Endothelial cell (in vitro differentiated cells): ENCODE data around the gene STARD13. TPM values are rescaled to one million over a fixed set of nuclear protein-coding genes. Genes with fewer than 3 reads are reported as not detected.
A peak's percentile ranks its signal among the peaks of the same experiment; 100 is the strongest.

Experiments
- DNase-seq: peaks from one replicate; pipeline ENCODE4 v3.0.0; 2021; ENCODE audit warnings: low spot score
- H3K27ac Mint-ChIP-seq: one replicate; pipeline ENCODE4 v1.8.0; 2021; ENCODE audit warnings: mixed read lengths, inconsistent platforms; ENCODE audit not compliant: unreplicated experiment
- H3K27me3 Mint-ChIP-seq: one replicate; pipeline ENCODE4 v1.8.0; 2021; ENCODE audit warnings: mild to moderate bottlenecking, moderate library complexity, mixed read lengths, inconsistent platforms; ENCODE audit not compliant: unreplicated experiment
- H3K36me3 Mint-ChIP-seq: one replicate; pipeline ENCODE4 v1.8.0; 2021; ENCODE audit warnings: mild to moderate bottlenecking, low read depth, mixed read lengths, inconsistent platforms; ENCODE audit not compliant: unreplicated experiment
- H3K4me1 Mint-ChIP-seq: one replicate; pipeline ENCODE4 v1.8.0; 2021; ENCODE audit warnings: mild to moderate bottlenecking, mixed read lengths, inconsistent platforms; ENCODE audit not compliant: unreplicated experiment
- H3K4me3 Mint-ChIP-seq: one replicate; pipeline ENCODE4 v1.8.0; 2021; ENCODE audit warnings: mild to moderate bottlenecking, mixed read lengths, inconsistent platforms; ENCODE audit not compliant: unreplicated experiment
- H3K9me3 Mint-ChIP-seq: one replicate; pipeline ENCODE4 v1.8.0; 2021; ENCODE audit warnings: mixed read lengths, inconsistent platforms; ENCODE audit not compliant: unreplicated experiment
- CTCF ChIP-seq: fragments of 200-600 bp; sonication (generic); IDR thresholded peaks from one replicate; pipeline ENCODE4 v1.5.0; 2021; ENCODE audit warnings: antibody characterized with exemption; ENCODE audit not compliant: unreplicated experiment
- total RNA-seq: library from RNA; stranded (reverse); fragmentation: NEBNext Ultra II Directional; extraction: Animal tissue kit (Norgen Biotek cat#: 25700); gene quantifications from one replicate; pipeline ENCODE4 v1.2.1, GENCODE V29; 2021; ENCODE audit not compliant: unreplicated experiment

The STARD13 gene
- total RNA-seq, 1 donor from 2014 or later, result 63.8 TPM

- Mint-ChIP-seq H3K27me3 (peaks cover 5% of the 10 kb centered on the region), H3K27ac (no peak overlapping the region), H3K4me1 (peaks cover 18% of the 10 kb centered on the region), H3K4me3 (peak overlapping the region; percentile 8), H3K9me3 (peaks cover 5% of the 10 kb centered on the region), H3K36me3 (peaks cover 47% of the 10 kb centered on the region)
- DNase-seq, result no peak
- TF ChIP-seq CTCF, result no peak
Measured at GRCh38 chr13:33235078-33235477, 50.5 kb downstream of the STARD13 start.

GRCh38 chr13:33233547-33233946 lies 52.0 kb downstream of the STARD13 start:
- Mint-ChIP-seq H3K4me3 (peak overlapping the region; percentile 82), H3K27ac (no peak overlapping the region), H3K9me3 (peaks cover 5% of the 10 kb centered on the region), H3K4me1 (peaks cover 34% of the 10 kb centered on the region), H3K27me3 (peaks cover 4% of the 10 kb centered on the region), H3K36me3 (peaks cover 42% of the 10 kb centered on the region)
- TF ChIP-seq CTCF, result no peak
- no peak for DNase-seq

GRCh38 chr13:33232883-33233282 lies 52.7 kb downstream of the STARD13 start:
- Mint-ChIP-seq H3K27ac (no peak overlapping the region), H3K9me3 (peaks cover 5% of the 10 kb centered on the region), H3K4me3 (peak overlapping the region; percentile 82), H3K4me1 (peaks cover 36% of the 10 kb centered on the region), H3K36me3 (peaks cover 42% of the 10 kb centered on the region), H3K27me3 (peaks cover 4% of the 10 kb centered on the region)
- DNase-seq, result no peak
- TF ChIP-seq CTCF, result no peak

- peaks cover 39% of the 10 kb centered on the region for H3K4me1 Mint-ChIP-seq
- no peak overlapping the region for H3K27ac Mint-ChIP-seq
- peaks cover 5% of the 10 kb centered on the region for H3K9me3 Mint-ChIP-seq
- DNase-seq, result no peak
- H3K36me3 Mint-ChIP-seq, result peaks cover 38% of the 10 kb centered on the region
- H3K4me3 Mint-ChIP-seq, result no peak overlapping the region
- peaks cover 4% of the 10 kb centered on the region for H3K27me3 Mint-ChIP-seq
- TF ChIP-seq CTCF, result no peak
Measured at GRCh38 chr13:33231339-33231738, 54.2 kb downstream of the STARD13 start.

GRCh38 chr13:33230178-33230881 lies 55.2 kb downstream of the STARD13 start:
- no peak overlapping the region for H3K4me3 Mint-ChIP-seq
- H3K27me3 Mint-ChIP-seq, result peaks cover 4% of the 10 kb centered on the region
- H3K4me1 Mint-ChIP-seq, result peaks cover 39% of the 10 kb centered on the region
- H3K36me3 Mint-ChIP-seq, result peaks cover 35% of the 10 kb centered on the region
- H3K9me3 Mint-ChIP-seq, result peaks cover 5% of the 10 kb centered on the region
- TF ChIP-seq CTCF, result no peak
- H3K27ac Mint-ChIP-seq, result no peak overlapping the region
- DNase-seq, result no peak
